Skeletal muscle tissue (tissue), 4 donors: ENCODE data around the gene RBMS1. TPM values are rescaled to one million over a fixed set of nuclear protein-coding genes. Genes with fewer than 3 reads are reported as not detected.

Experiments
- H3K27ac ChIP-seq: one replicate; pipeline ENCODE4 v1.7.0; 2013; ENCODE audit warnings: mild to moderate bottlenecking, low read depth, low read length, inconsistent platforms
- H3K27me3 ChIP-seq, 3 donors: one replicate each; pipeline ENCODE4 v1.7.0; 2013; ENCODE audit warnings: low read length in 3 of 3; ENCODE audit not compliant: control insufficient read depth in 3 of 3, insufficient read depth in 3 of 3
- H3K36me3 ChIP-seq, 3 donors: one replicate each; pipeline ENCODE4 v1.7.0; 2013; ENCODE audit warnings: low read length in 3 of 3; ENCODE audit not compliant: control insufficient read depth in 3 of 3, insufficient read depth in 3 of 3
- H3K4me1 ChIP-seq, 3 donors: one replicate each; pipeline ENCODE4 v1.7.0; 2013; ENCODE audit warnings: low read length in 3 of 3, mild to moderate bottlenecking in 3 of 3; ENCODE audit not compliant: control insufficient read depth in 3 of 3, insufficient read depth in 3 of 3
- H3K4me3 ChIP-seq, 3 donors: one replicate each; pipeline ENCODE4 v1.7.0; 2013; ENCODE audit warnings: low read length in 3 of 3
- H3K9ac ChIP-seq, 3 donors: one replicate each; pipeline ENCODE4 v1.7.0; 2013; ENCODE audit warnings: low read length in 3 of 3, mild to moderate bottlenecking in 3 of 3, moderate library complexity in 2 of 3, low read depth in 1 of 3
- H3K9me3 ChIP-seq, 3 donors: one replicate each; pipeline ENCODE4 v1.7.0; 2013; ENCODE audit warnings: low read length in 3 of 3; ENCODE audit not compliant: control insufficient read depth in 3 of 3
- total RNA-seq: library from RNA; depleted of rRNA; stranded (reverse); fragments of >200 nt; gene quantifications from one replicate; pipeline ENCODE4 v1.2.3, GENCODE V29; 2014
- donor health status: Osteomylitis.

RBMS1 gene
- total RNA-seq, 1 donor from 2014 or later, result 48.0 TPM

GRCh38 chr2:160294889-160295288 is 198.7 kb downstream of the RBMS1 start:
- Histone ChIP-seq H3K4me1 (peaks cover 22 to 32% (median 28%) of the 10 kb centered on the region in 3 donors), H3K27ac (peak overlapping the region; percentile 45), H3K9ac (no peak overlapping the region), H3K27me3 (no peaks in the 10 kb centered on the region), H3K4me3 (no peak overlapping the region), H3K9me3 (no peaks in the 10 kb centered on the region), H3K36me3 (peaks cover 4 to 14% (median 9%) of the 10 kb centered on the region in 3 donors)

GRCh38 chr2:160294339-160294803 is 199.2 kb downstream of the RBMS1 start:
- Histone ChIP-seq H3K9ac (no peak overlapping the region), H3K9me3 (no peaks in the 10 kb centered on the region), H3K4me3 (no peak overlapping the region), H3K27ac (peak overlapping the region; percentile 45), H3K36me3 (peaks cover 2 to 10% (median 4%) of the 10 kb centered on the region in 3 donors), H3K4me1 (peaks cover 22 to 32% (median 31%) of the 10 kb centered on the region in 3 donors), H3K27me3 (no peaks in the 10 kb centered on the region)

- H3K9ac ChIP-seq, result no peak overlapping the region
- peak overlapping the region; percentile 45 for H3K27ac ChIP-seq
- H3K36me3 ChIP-seq, result peaks cover 2 to 10% (median 3%) of the 10 kb centered on the region in 3 donors
- H3K4me1 ChIP-seq, result peaks cover 23 to 34% (median 32%) of the 10 kb centered on the region in 3 donors
- no peaks in the 10 kb centered on the region for H3K9me3 ChIP-seq
- H3K27me3 ChIP-seq, result no peaks in the 10 kb centered on the region
- H3K4me3 ChIP-seq, result no peak overlapping the region
These were observed 200.1 kb downstream of the RBMS1 start for GRCh38 chr2:160293391-160294091.

- no peaks in the 10 kb centered on the region for H3K27me3 ChIP-seq
- peaks cover 0 to 4% (median 0%) of the 10 kb centered on the region in 3 donors for H3K36me3 ChIP-seq
- no peak overlapping the region for H3K9ac ChIP-seq
- H3K4me1 ChIP-seq, result peaks cover 26 to 36% (median 34%) of the 10 kb centered on the region in 3 donors
- no peaks in the 10 kb centered on the region for H3K9me3 ChIP-seq
- H3K27ac ChIP-seq, result no peak overlapping the region
- H3K4me3 ChIP-seq, result no peak overlapping the region
These were observed 201.4 kb downstream of the RBMS1 start for GRCh38 chr2:160292225-160292624.

- Histone ChIP-seq H3K27ac (no peak overlapping the region), H3K4me3 (no peak overlapping the region), H3K9me3 (no peaks in the 10 kb centered on the region), H3K9ac (no peak overlapping the region), H3K27me3 (no peaks in the 10 kb centered on the region), H3K4me1 (peaks cover 27 to 37% (median 33%) of the 10 kb centered on the region in 3 donors), H3K36me3 (no peaks in the 10 kb centered on the region)
These were observed 202.2 kb downstream of the RBMS1 start for GRCh38 chr2:160291382-160291781.

GRCh38 chr2:160290598-160290997 is 203.0 kb downstream of the RBMS1 start:
- H3K9ac ChIP-seq, result no peak overlapping the region
- H3K27ac ChIP-seq, result no peak overlapping the region
- peaks cover 27 to 34% (median 30%) of the 10 kb centered on the region in 3 donors for H3K4me1 ChIP-seq
- no peak overlapping the region for H3K4me3 ChIP-seq
- no peaks in the 10 kb centered on the region for H3K36me3 ChIP-seq
- H3K9me3 ChIP-seq, result no peaks in the 10 kb centered on the region
- no peaks in the 10 kb centered on the region for H3K27me3 ChIP-seq

- Histone ChIP-seq H3K27me3 (no peaks in the 10 kb centered on the region), H3K36me3 (peaks cover 2 to 5% (median 2%) of the 10 kb centered on the region in 3 donors), H3K9ac (no peak overlapping the region), H3K4me3 (no peak overlapping the region), H3K9me3 (no peaks in the 10 kb centered on the region), H3K27ac (no peak overlapping the region), H3K4me1 (peaks cover 26 to 29% (median 27%) of the 10 kb centered on the region in 3 donors)
These were observed 203.8 kb downstream of the RBMS1 start for GRCh38 chr2:160289831-160290230.

- H3K27ac ChIP-seq, result no peak overlapping the region
- no peaks in the 10 kb centered on the region for H3K27me3 ChIP-seq
- peaks cover 24 to 26% (median 24%) of the 10 kb centered on the region in 3 donors for H3K4me1 ChIP-seq
- H3K36me3 ChIP-seq, result peaks cover 5 to 11% (median 9%) of the 10 kb centered on the region in 3 donors
- no peak overlapping the region for H3K9ac ChIP-seq
- no peak overlapping the region for H3K4me3 ChIP-seq
- no peaks in the 10 kb centered on the region for H3K9me3 ChIP-seq
These were observed 204.5 kb downstream of the RBMS1 start for GRCh38 chr2:160289126-160289525.

GRCh38 chr2:160288324-160288723 is 205.3 kb downstream of the RBMS1 start:
- peaks cover 18 to 22% (median 21%) of the 10 kb centered on the region in 3 donors for H3K4me1 ChIP-seq
- H3K27me3 ChIP-seq, result no peaks in the 10 kb centered on the region
- no peak overlapping the region for H3K4me3 ChIP-seq
- H3K36me3 ChIP-seq, result peaks cover 5 to 13% (median 9%) of the 10 kb centered on the region in 3 donors
- H3K9me3 ChIP-seq, result no peaks in the 10 kb centered on the region
- peak overlapping the region; percentile 16 for H3K27ac ChIP-seq
- H3K9ac ChIP-seq, result no peak overlapping the region

- no peak overlapping the region for H3K4me3 ChIP-seq
- H3K4me1 ChIP-seq, result peaks cover 11 to 17% (median 15%) of the 10 kb centered on the region in 3 donors
- H3K27ac ChIP-seq, result peak overlapping the region; percentile 12
- peaks cover 5 to 13% (median 9%) of the 10 kb centered on the region in 3 donors for H3K36me3 ChIP-seq
- H3K9me3 ChIP-seq, result no peaks in the 10 kb centered on the region
- no peaks in the 10 kb centered on the region for H3K27me3 ChIP-seq
- peak overlapping the region in 1 of 3 donors; percentile 9 for H3K9ac ChIP-seq
These were observed 206.1 kb downstream of the RBMS1 start for GRCh38 chr2:160287476-160287875.
